ENCODE data around the gene CBX4. TPM values are rescaled to one million over a fixed set of nuclear protein-coding genes. Genes with fewer than 3 reads are reported as not detected.

Gene CBX4
- total RNA-seq, 1 donor from 2014 or later = 16.9 TPM

GRCh38 chr17:79835953-79836509 is 3.2 kb downstream of the CBX4 start:
- H3K4me1 Mint-ChIP-seq (ENCODE audit: low read depth, unreplicated experiment) = peaks cover 7% of the 10 kb centered on the region
- H3K27me3 Mint-ChIP-seq (ENCODE audit: low read depth, unreplicated experiment) = peaks cover 9% of the 10 kb centered on the region
- Histone ChIP-seq H3K36me3 (ENCODE audit: insufficient read depth, low read length) (no peaks in the 10 kb centered on the region), H3K9me3 (ENCODE audit: insufficient read depth, low read depth, low read length) (no peaks in the 10 kb centered on the region), H3K4me3 (ENCODE audit: insufficient read depth, low read depth, low read length) (no peak overlapping the region), H3K4me1 (ENCODE audit: insufficient read depth, low read length) (peaks cover 37% of the 10 kb centered on the region), H3K79me2 (ENCODE audit: insufficient read depth, low read length) (peaks cover 33% of the 10 kb centered on the region), H3K27ac (ENCODE audit: low read depth, low read length) (no peak overlapping the region), H3K9ac (ENCODE audit: low read length) (no peak overlapping the region), H3K27me3 (ENCODE audit: insufficient read depth, low read length) (peaks cover 5% of the 10 kb centered on the region), H2AFZ (ENCODE audit: low read depth, low read length) (no peak overlapping the region), H4K20me1 (ENCODE audit: insufficient read depth, low read length) (peaks cover 55% of the 10 kb centered on the region), H3K4me2 (ENCODE audit: low read length) (peak overlapping the region; percentile 96)
- H3K4me3 Mint-ChIP-seq (ENCODE audit: unreplicated experiment) = peak overlapping the region; percentile 77
- H3K9me3 Mint-ChIP-seq (ENCODE audit: unreplicated experiment) = peaks cover 6% of the 10 kb centered on the region
- TF ChIP-seq EZH2 (IDR thresholded peaks at IDR 0.05; ENCODE audit: insufficient read depth, low read length) (no peak), CTCF (IDR thresholded peaks at IDR 0.05; ENCODE audit: insufficient read depth, low read depth, low read length) (no peak)
- no peak for FAIRE-seq
- H3K36me3 Mint-ChIP-seq (ENCODE audit: low read depth, unreplicated experiment) = peaks cover 8% of the 10 kb centered on the region
- no peak overlapping the region for H3K27ac Mint-ChIP-seq (ENCODE audit: unreplicated experiment)
- no peak for DNase-seq (ENCODE audit: low read depth)

GRCh38 chr17:79835470-79835899 is 3.8 kb downstream of the CBX4 start:
- Histone ChIP-seq H3K9ac (ENCODE audit: low read length) (no peak overlapping the region), H2AFZ (ENCODE audit: low read depth, low read length) (no peak overlapping the region), H3K4me1 (ENCODE audit: insufficient read depth, low read length) (peaks cover 37% of the 10 kb centered on the region), H3K79me2 (ENCODE audit: insufficient read depth, low read length) (peaks cover 33% of the 10 kb centered on the region), H3K4me3 (ENCODE audit: insufficient read depth, low read depth, low read length) (no peak overlapping the region), H3K9me3 (ENCODE audit: insufficient read depth, low read depth, low read length) (no peaks in the 10 kb centered on the region), H3K36me3 (ENCODE audit: insufficient read depth, low read length) (no peaks in the 10 kb centered on the region), H3K4me2 (ENCODE audit: low read length) (no peak overlapping the region), H4K20me1 (ENCODE audit: insufficient read depth, low read length) (peaks cover 55% of the 10 kb centered on the region), H3K27me3 (ENCODE audit: insufficient read depth, low read length) (peaks cover 5% of the 10 kb centered on the region), H3K27ac (ENCODE audit: low read depth, low read length) (no peak overlapping the region)
- no peak for DNase-seq (ENCODE audit: low read depth)
- peaks cover 8% of the 10 kb centered on the region for H3K36me3 Mint-ChIP-seq (ENCODE audit: low read depth, unreplicated experiment)
- peaks cover 7% of the 10 kb centered on the region for H3K4me1 Mint-ChIP-seq (ENCODE audit: low read depth, unreplicated experiment)
- no peak for FAIRE-seq
- TF ChIP-seq CTCF (IDR thresholded peaks at IDR 0.05; ENCODE audit: insufficient read depth, low read depth, low read length) (no peak), EZH2 (IDR thresholded peaks at IDR 0.05; ENCODE audit: insufficient read depth, low read length) (no peak)
- no peak overlapping the region for H3K27ac Mint-ChIP-seq (ENCODE audit: unreplicated experiment)
- peaks cover 6% of the 10 kb centered on the region for H3K9me3 Mint-ChIP-seq (ENCODE audit: unreplicated experiment)
- H3K27me3 Mint-ChIP-seq (ENCODE audit: low read depth, unreplicated experiment) = peaks cover 9% of the 10 kb centered on the region
- H3K4me3 Mint-ChIP-seq (ENCODE audit: unreplicated experiment) = no peak overlapping the region
